ENCODE results near the gene MBD1.

Gene MBD1

GRCh38 chr18:50281295-50281971 lies at the start of gene MBD1:
MBD1 (minus strand) TSS chr18:50281523; CDS start chr18:50279992, 1,531 bp downstream.
- CTCF ChIA-PET, result no interaction called here
- POLR2A ChIA-PET, result interaction anchor here (0.8 to 1.7 kb wide), 7 partner anchors 10 to 76 kb away, joined by 3 to 9 read pairs (median 6); partner anchors contain the start of gene CFAP53
- TF ChIP-seq L3MBTL2 (conservative IDR thresholded peaks at IDR 0.05), result peak; percentile 89
- TF ChIP-seq ARNT (IDR thresholded peaks at IDR 0.05), result no peak
- TF ChIP-seq, protein P1, sequence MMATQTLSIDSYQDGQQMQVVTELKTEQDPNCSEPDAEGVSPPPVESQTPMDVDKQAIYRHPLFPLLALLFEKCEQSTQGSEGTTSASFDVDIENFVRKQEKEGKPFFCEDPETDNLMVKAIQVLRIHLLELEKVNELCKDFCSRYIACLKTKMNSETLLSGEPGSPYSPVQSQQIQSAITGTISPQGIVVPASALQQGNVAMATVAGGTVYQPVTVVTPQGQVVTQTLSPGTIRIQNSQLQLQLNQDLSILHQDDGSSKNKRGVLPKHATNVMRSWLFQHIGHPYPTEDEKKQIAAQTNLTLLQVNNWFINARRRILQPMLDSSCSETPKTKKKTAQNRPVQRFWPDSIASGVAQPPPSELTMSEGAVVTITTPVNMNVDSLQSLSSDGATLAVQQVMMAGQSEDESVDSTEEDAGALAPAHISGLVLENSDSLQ (IDR thresholded peaks at IDR 0.05), result peak; percentile 76
- TF ChIP-seq FOXK2 (IDR thresholded peaks at IDR 0.05), result no peak
- no peak for TF ChIP-seq SP1 (IDR thresholded peaks at IDR 0.05)
- TF ChIP-seq CTBP1 (IDR thresholded peaks at IDR 0.05; ENCODE audit: borderline replicate concordance), result no peak
- no peak for TF ChIP-seq HDGF (IDR thresholded peaks at IDR 0.05; ENCODE audit: borderline replicate concordance)
- TF ChIP-seq NFRKB (IDR thresholded peaks at IDR 0.05), result no peak
- TF ChIP-seq ELF4 (IDR thresholded peaks at IDR 0.05), result peak; percentile 75; the same call in 1 of the 2 replicates

DNA sequence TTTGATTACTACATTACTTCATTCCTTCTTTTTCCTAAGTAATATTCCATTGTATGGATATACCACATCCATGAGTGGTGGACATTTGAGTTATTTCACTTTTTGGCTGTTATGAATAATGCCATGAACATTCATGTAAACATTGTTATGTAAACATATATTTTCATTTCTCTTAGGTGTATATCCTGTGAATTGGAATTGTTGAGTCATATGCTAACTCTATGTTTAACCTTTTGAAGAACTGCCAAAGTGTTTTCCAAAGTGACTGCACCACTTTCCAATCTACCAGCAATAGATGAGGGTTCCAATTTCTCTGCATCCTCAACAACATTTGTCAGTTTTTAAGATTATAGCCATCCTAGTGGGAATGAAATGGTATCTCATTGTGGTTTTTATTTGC lies 48.9 kb upstream of the MBD1 start:
- DNase-seq (ENCODE audit: extremely low spot score), result no peak
- ChIA-PET POLR2A (no interaction called here), CTCF (no interaction called here)
- no peak for TF ChIP-seq FOXK2 (IDR thresholded peaks at IDR 0.05)
- no peak for TF ChIP-seq SP1 (IDR thresholded peaks at IDR 0.05)
- no peak for TF ChIP-seq NFRKB (IDR thresholded peaks at IDR 0.05)
- no peak for TF ChIP-seq FOXM1 (IDR thresholded peaks at IDR 0.05; ENCODE audit: borderline replicate concordance)
- no peak for TF ChIP-seq L3MBTL2 (conservative IDR thresholded peaks at IDR 0.05)
- TF ChIP-seq ZNF384 (IDR thresholded peaks at IDR 0.05), result no peak
- no peak for TF ChIP-seq ELF4 (IDR thresholded peaks at IDR 0.05)
- TF ChIP-seq, protein P1 (IDR thresholded peaks at IDR 0.05), result no peak
- TF ChIP-seq CTBP1 (IDR thresholded peaks at IDR 0.05; ENCODE audit: borderline replicate concordance), result no peak
- TF ChIP-seq ARNT (IDR thresholded peaks at IDR 0.05), result no peak
- no peak for TF ChIP-seq SUZ12 (IDR thresholded peaks at IDR 0.05)
- no peak for TF ChIP-seq LEF1 (IDR thresholded peaks at IDR 0.05; ENCODE audit: borderline replicate concordance)
- TF ChIP-seq FOXA1 (IDR thresholded peaks at IDR 0.05), result no peak
- TF ChIP-seq HDGF (IDR thresholded peaks at IDR 0.05; ENCODE audit: borderline replicate concordance), result no peak

More at GRCh38 chr18:50281295-50281971, at the start of gene MBD1:
- peak; percentile 90 for DNase-seq (ENCODE audit: extremely low spot score)

- CTCF ChIA-PET, result no interaction called here
- POLR2A ChIA-PET, result no interaction called here
- TF ChIP-seq TARDBP (IDR thresholded peaks at IDR 0.05), result no peak
- no peak for TF ChIP-seq BHLHE40 (IDR thresholded peaks at IDR 0.05; ENCODE audit: borderline replicate concordance)
- TF ChIP-seq HDGF (IDR thresholded peaks at IDR 0.05; ENCODE audit: borderline replicate concordance), result no peak
- no peak for TF ChIP-seq SP1 (IDR thresholded peaks at IDR 0.05)
- TF ChIP-seq NFRKB (IDR thresholded peaks at IDR 0.05), result no peak
- TF ChIP-seq FOXK2 (IDR thresholded peaks at IDR 0.05), result no peak
- no peak for TF ChIP-seq CTBP1 (IDR thresholded peaks at IDR 0.05; ENCODE audit: borderline replicate concordance)
- TF ChIP-seq L3MBTL2 (conservative IDR thresholded peaks at IDR 0.05), result no peak
- no peak for TF ChIP-seq FOXA1 (IDR thresholded peaks at IDR 0.05)
- no peak for TF ChIP-seq FOXM1 (IDR thresholded peaks at IDR 0.05; ENCODE audit: borderline replicate concordance)
- no peak for TF ChIP-seq SUZ12 (IDR thresholded peaks at IDR 0.05)
- DNase-seq (ENCODE audit: extremely low spot score), result no peak
Observed at GRCh38 chr18:50327983-50328382, 46.7 kb upstream of the MBD1 start.

- no peak for TF ChIP-seq HDGF (IDR thresholded peaks at IDR 0.05; ENCODE audit: borderline replicate concordance)
- TF ChIP-seq NFRKB (IDR thresholded peaks at IDR 0.05), result no peak
- no peak for TF ChIP-seq ELF4 (IDR thresholded peaks at IDR 0.05)
- TF ChIP-seq LEF1 (IDR thresholded peaks at IDR 0.05; ENCODE audit: borderline replicate concordance), result no peak
- no peak for TF ChIP-seq ARNT (IDR thresholded peaks at IDR 0.05)
- no peak for TF ChIP-seq FOXM1 (IDR thresholded peaks at IDR 0.05; ENCODE audit: borderline replicate concordance)
- no peak for TF ChIP-seq TARDBP (IDR thresholded peaks at IDR 0.05)
- no peak for TF ChIP-seq FOXK2 (IDR thresholded peaks at IDR 0.05)
- TF ChIP-seq CTBP1 (IDR thresholded peaks at IDR 0.05; ENCODE audit: borderline replicate concordance), result no peak
- TF ChIP-seq, protein P1 (IDR thresholded peaks at IDR 0.05), result no peak
- TF ChIP-seq FOXA1 (IDR thresholded peaks at IDR 0.05), result no peak
- TF ChIP-seq ZNF384 (IDR thresholded peaks at IDR 0.05), result no peak
- no peak for TF ChIP-seq SUZ12 (IDR thresholded peaks at IDR 0.05)
- no peak for TF ChIP-seq BHLHE40 (IDR thresholded peaks at IDR 0.05; ENCODE audit: borderline replicate concordance)
- TF ChIP-seq L3MBTL2 (conservative IDR thresholded peaks at IDR 0.05), result no peak
- no peak for TF ChIP-seq SP1 (IDR thresholded peaks at IDR 0.05)
- no peak for DNase-seq (ENCODE audit: extremely low spot score)
- POLR2A ChIA-PET, result no interaction called here
- CTCF ChIA-PET, result no interaction called here
Observed at GRCh38 chr18:50320719-50321118, 39.4 kb upstream of the MBD1 start.

DNA sequence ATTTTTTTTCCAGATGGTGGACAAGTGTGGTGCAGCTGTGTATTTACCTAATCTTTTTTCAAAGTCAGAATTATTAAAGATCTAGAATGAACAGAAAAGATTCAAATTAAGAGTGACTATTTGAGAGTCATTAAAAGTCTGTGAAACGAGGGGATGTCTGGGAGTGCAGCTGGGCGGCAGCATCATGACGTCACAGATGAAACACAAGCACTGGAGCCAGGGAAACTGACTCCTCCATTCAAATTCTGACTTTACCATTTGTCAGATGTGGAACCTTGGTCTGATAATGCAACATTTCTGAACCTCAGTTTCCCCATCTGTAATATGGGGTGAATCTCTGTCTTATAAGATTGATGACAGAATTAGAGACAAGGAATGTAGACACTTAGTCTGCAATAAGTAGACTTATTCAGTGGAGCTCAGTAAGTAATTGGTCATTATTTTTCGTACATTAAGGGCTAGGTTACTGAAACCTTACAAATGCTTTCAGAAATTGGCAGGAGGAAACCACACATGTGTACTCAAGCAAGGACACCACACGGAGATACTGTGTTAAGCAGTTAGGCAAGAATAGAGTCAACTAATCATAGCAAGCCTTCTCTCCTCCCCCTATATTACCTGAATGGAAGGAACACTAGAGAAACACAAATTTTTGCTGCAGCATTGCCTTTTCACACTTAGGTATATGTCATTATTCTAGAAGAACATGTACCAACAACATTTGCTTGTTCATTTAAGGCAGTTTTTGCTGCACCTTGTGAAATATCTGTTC lies 34.0 kb upstream of the MBD1 start:
- DNase-seq (ENCODE audit: extremely low spot score), result no peak
- POLR2A ChIA-PET, result no interaction called here
- CTCF ChIA-PET, result no interaction called here
- TF ChIP-seq ZNF384 (IDR thresholded peaks at IDR 0.05) (no peak), ELF4 (IDR thresholded peaks at IDR 0.05) (no peak), FOXM1 (IDR thresholded peaks at IDR 0.05; ENCODE audit: borderline replicate concordance) (no peak), HDGF (IDR thresholded peaks at IDR 0.05; ENCODE audit: borderline replicate concordance) (no peak), LEF1 (IDR thresholded peaks at IDR 0.05; ENCODE audit: borderline replicate concordance) (no peak), TARDBP (IDR thresholded peaks at IDR 0.05) (no peak), SP1 (IDR thresholded peaks at IDR 0.05) (no peak), BHLHE40 (IDR thresholded peaks at IDR 0.05; ENCODE audit: borderline replicate concordance) (no peak)
